Measurements from ENCODE around the gene MRPS27.
A peak's percentile ranks its signal among the peaks of the same experiment; 100 is the strongest.

Gene MRPS27

DNA sequence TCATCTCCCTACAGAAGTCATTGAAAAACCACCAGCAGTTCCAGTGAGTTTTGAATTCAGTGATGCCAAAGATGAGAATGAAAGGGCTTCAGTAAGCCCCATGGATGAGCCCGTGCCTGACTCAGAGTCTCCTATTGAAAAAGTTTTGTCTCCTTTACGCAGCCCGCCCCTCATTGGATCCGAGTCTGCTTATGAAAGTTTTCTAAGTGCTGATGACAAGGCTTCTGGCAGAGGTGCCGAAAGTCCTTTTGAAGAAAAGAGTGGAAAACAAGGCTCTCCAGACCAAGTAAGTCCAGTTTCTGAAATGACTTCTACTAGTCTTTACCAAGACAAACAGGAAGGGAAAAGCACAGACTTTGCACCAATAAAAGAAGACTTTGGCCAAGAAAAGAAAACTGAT lies 122.6 kb downstream of the MRPS27 start:
- no peaks in the 10 kb centered on the region for H3F3A ChIP-seq (ENCODE audit: control insufficient read depth, insufficient read depth)
- no peak for TF ChIP-seq EZH2phosphoT487 (IDR thresholded peaks at IDR 0.05; ENCODE audit: borderline replicate concordance, low read length)
- TF ChIP-seq, protein P1, sequence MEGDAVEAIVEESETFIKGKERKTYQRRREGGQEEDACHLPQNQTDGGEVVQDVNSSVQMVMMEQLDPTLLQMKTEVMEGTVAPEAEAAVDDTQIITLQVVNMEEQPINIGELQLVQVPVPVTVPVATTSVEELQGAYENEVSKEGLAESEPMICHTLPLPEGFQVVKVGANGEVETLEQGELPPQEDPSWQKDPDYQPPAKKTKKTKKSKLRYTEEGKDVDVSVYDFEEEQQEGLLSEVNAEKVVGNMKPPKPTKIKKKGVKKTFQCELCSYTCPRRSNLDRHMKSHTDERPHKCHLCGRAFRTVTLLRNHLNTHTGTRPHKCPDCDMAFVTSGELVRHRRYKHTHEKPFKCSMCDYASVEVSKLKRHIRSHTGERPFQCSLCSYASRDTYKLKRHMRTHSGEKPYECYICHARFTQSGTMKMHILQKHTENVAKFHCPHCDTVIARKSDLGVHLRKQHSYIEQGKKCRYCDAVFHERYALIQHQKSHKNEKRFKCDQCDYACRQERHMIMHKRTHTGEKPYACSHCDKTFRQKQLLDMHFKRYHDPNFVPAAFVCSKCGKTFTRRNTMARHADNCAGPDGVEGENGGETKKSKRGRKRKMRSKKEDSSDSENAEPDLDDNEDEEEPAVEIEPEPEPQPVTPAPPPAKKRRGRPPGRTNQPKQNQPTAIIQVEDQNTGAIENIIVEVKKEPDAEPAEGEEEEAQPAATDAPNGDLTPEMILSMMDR (IDR thresholded peaks at IDR 0.05; ENCODE audit: low read depth, low read length, poor library complexity, severe bottlenecking): no peak
- H3K9me2 ChIP-seq (replicated peaks; ENCODE audit: control insufficient read depth, low read length): no peaks in the 10 kb centered on the region
- no peaks in the 10 kb centered on the region; the same call in 1 of the 2 replicates for H3K9me3 ChIP-seq (ENCODE audit: control insufficient read depth, insufficient read depth, low read length)
- H3K27me3 ChIP-seq (ENCODE audit: control insufficient read depth, low read length): peaks cover 17% of the 10 kb centered on the region
- no peaks in the 10 kb centered on the region for H4K20me1 ChIP-seq (ENCODE audit: control insufficient read depth, insufficient read depth, low read depth, low read length)
- H3K4me2 ChIP-seq (ENCODE audit: low read length): no peak overlapping the region
- H3K36me3 ChIP-seq (ENCODE audit: control insufficient read depth, low read length): no peaks in the 10 kb centered on the region
- H3K4me1 ChIP-seq (ENCODE audit: control insufficient read depth, low read length): peaks cover 11% of the 10 kb centered on the region
- H3K79me2 ChIP-seq (ENCODE audit: control insufficient read depth, low read length): no peaks in the 10 kb centered on the region
- H3K4me3 ChIP-seq (ENCODE audit: low read length): no peak overlapping the region
- H3K27ac ChIP-seq (ENCODE audit: low read depth, low read length): no peak overlapping the region

DNA sequence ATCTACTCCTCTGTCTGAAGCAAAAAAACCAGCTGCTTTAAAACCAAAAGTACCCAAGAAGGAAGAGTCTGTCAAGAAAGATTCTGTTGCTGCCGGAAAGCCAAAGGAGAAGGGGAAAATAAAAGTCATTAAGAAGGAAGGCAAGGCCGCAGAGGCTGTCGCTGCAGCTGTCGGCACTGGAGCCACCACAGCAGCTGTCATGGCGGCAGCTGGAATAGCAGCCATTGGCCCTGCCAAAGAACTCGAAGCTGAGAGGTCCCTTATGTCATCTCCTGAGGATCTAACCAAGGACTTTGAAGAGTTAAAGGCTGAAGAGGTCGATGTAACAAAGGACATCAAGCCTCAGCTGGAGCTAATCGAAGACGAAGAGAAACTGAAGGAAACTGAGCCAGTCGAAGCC lies 124.5 kb downstream of the MRPS27 start:
- H3F3A ChIP-seq (ENCODE audit: control insufficient read depth, insufficient read depth): no peaks in the 10 kb centered on the region
- no peaks in the 10 kb centered on the region for H3K9me2 ChIP-seq (replicated peaks; ENCODE audit: control insufficient read depth, low read length)

DNA sequence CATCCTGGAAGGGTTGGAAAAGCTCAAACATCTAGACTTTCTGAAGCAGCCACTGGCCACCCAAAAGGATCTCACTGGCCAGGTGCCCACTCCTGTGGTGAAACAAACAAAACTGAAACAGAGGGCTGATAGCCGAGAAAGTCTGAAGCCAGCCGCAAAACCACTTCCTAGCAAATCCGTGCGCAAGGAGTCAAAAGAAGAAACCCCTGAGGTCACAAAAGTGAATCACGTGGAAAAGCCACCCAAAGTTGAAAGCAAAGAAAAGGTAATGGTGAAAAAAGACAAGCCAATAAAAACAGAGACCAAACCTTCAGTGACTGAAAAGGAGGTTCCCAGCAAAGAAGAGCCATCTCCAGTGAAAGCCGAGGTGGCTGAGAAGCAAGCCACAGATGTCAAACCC lies 125.2 kb downstream of the MRPS27 start:
- peaks cover 27% of the 10 kb centered on the region for H3K27me3 ChIP-seq (ENCODE audit: control insufficient read depth, low read length)
- peaks cover 11% of the 10 kb centered on the region for H3K4me1 ChIP-seq (ENCODE audit: control insufficient read depth, low read length)
- H3K4me3 ChIP-seq (ENCODE audit: low read length): no peak overlapping the region
- no peaks in the 10 kb centered on the region for H3K36me3 ChIP-seq (ENCODE audit: control insufficient read depth, low read length)
- no peaks in the 10 kb centered on the region for H4K20me1 ChIP-seq (ENCODE audit: control insufficient read depth, insufficient read depth, low read depth, low read length)
- H3K9me3 ChIP-seq (ENCODE audit: control insufficient read depth, insufficient read depth, low read length): no peaks in the 10 kb centered on the region; the same call in 1 of the 2 replicates
- H3K79me2 ChIP-seq (ENCODE audit: control insufficient read depth, low read length): no peaks in the 10 kb centered on the region
- no peak overlapping the region for H3K4me2 ChIP-seq (ENCODE audit: low read length)
- no peak overlapping the region for H3K27ac ChIP-seq (ENCODE audit: low read depth, low read length)
- H3K9me2 ChIP-seq (replicated peaks; ENCODE audit: control insufficient read depth, low read length): no peaks in the 10 kb centered on the region
- no peaks in the 10 kb centered on the region for H3F3A ChIP-seq (ENCODE audit: control insufficient read depth, insufficient read depth)
- TF ChIP-seq, protein P1 (IDR thresholded peaks at IDR 0.05; ENCODE audit: low read depth, low read length, poor library complexity, severe bottlenecking): no peak
- TF ChIP-seq EZH2phosphoT487 (IDR thresholded peaks at IDR 0.05; ENCODE audit: borderline replicate concordance, low read length): no peak

More for the DNA sequence above, 124.5 kb downstream of the MRPS27 start:
- Histone ChIP-seq H3K4me2 (ENCODE audit: low read length) (peak overlapping the region; percentile 18; the same call in 1 of the 2 replicates), H3K27ac (ENCODE audit: low read depth, low read length) (no peak overlapping the region), H3K4me3 (ENCODE audit: low read length) (no peak overlapping the region), H3K36me3 (ENCODE audit: control insufficient read depth, low read length) (no peaks in the 10 kb centered on the region), H4K20me1 (ENCODE audit: control insufficient read depth, insufficient read depth, low read depth, low read length) (no peaks in the 10 kb centered on the region), H3K79me2 (ENCODE audit: control insufficient read depth, low read length) (no peaks in the 10 kb centered on the region), H3K27me3 (ENCODE audit: control insufficient read depth, low read length) (peaks cover 27% of the 10 kb centered on the region), H3K9me3 (ENCODE audit: control insufficient read depth, insufficient read depth, low read length) (no peaks in the 10 kb centered on the region; the same call in 1 of the 2 replicates), H3K4me1 (ENCODE audit: control insufficient read depth, low read length) (peaks cover 11% of the 10 kb centered on the region)
- TF ChIP-seq EZH2phosphoT487 (IDR thresholded peaks at IDR 0.05; ENCODE audit: borderline replicate concordance, low read length): no peak
- TF ChIP-seq, protein P1 (IDR thresholded peaks at IDR 0.05; ENCODE audit: low read depth, low read length, poor library complexity, severe bottlenecking): no peak

Data from DOHH2 (cell line).